ENCODE data around the gene PNPLA2. TPM values are rescaled to one million over a fixed set of nuclear protein-coding genes. Genes with fewer than 3 reads are reported as not detected.

PNPLA2 gene
- total and polyA plus RNA-seq, 2 donors from 2014 or later, result 67.9 to 173 TPM

DNA sequence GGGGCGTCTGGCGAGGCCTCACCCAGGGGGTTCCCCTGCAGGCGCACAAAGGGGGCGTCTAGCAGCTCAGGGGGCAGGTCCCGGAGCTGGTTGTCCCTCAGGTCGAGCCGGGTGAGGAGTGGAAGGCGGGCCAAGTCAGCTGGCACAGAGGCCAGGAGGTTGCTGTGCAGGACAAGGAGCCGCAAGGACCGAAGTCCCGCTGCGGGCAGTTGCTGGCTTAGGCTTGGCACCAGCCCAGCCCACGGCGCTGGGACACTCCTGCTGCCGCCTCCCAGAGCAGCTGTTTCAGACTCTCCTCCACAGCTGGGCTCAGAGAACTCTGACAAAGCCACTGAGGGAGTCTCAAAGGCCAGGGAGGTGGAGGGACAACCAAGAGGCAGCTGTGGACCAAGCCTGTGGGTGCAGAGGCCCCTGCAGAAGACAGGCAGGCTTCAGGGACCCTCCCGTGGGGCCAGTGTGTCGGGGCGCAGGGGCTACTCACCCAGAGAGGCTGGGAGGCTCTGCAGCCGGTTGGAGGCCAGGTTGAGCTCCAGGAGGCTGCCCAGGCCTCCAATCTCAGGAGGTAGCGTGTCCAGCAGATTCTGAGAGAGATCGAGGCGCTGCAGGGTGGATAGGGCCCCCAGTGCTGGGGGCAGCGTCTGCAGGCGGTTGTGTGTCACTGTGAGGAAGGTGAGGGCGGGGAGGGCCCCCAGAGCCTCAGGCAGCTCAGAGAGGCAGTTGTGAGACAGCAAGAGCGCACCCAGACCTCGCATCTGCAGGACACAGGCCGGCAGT is 15.8 kb upstream of the PNPLA2 start:
- DNase-seq (no peak), FAIRE-seq (no peak)
- intact Hi-C loops (cut with DNase I), result no loop called here
- Histone ChIP-seq H3K4me3 (ENCODE audit: low read length in 3 of 3) (no peak overlapping the region), H3K36me3 (ENCODE audit: control insufficient read depth in 2 of 3, insufficient read depth in 3 of 3, low read length in 3 of 3) (no peaks in the 10 kb centered on the region), H3K9me3 (ENCODE audit: control insufficient read depth in 2 of 3, insufficient read depth in 1 of 3, low read length in 3 of 3) (no peaks in the 10 kb centered on the region), H3K27me3 (ENCODE audit: control insufficient read depth, insufficient read depth, low read length) (no peaks in the 10 kb centered on the region), H3K27ac (ENCODE audit: low read depth in 2 of 2, low read length in 2 of 2) (no peak overlapping the region), H3K9ac (ENCODE audit: low read length in 3 of 3) (no peak overlapping the region), H3K4me1 (ENCODE audit: control insufficient read depth in 2 of 3, insufficient read depth in 2 of 3, low read depth in 1 of 3, low read length in 3 of 3) (peaks cover 0 to 14% (median 4%) of the 10 kb centered on the region in 3 donors)
- TF ChIP-seq, protein P1, sequence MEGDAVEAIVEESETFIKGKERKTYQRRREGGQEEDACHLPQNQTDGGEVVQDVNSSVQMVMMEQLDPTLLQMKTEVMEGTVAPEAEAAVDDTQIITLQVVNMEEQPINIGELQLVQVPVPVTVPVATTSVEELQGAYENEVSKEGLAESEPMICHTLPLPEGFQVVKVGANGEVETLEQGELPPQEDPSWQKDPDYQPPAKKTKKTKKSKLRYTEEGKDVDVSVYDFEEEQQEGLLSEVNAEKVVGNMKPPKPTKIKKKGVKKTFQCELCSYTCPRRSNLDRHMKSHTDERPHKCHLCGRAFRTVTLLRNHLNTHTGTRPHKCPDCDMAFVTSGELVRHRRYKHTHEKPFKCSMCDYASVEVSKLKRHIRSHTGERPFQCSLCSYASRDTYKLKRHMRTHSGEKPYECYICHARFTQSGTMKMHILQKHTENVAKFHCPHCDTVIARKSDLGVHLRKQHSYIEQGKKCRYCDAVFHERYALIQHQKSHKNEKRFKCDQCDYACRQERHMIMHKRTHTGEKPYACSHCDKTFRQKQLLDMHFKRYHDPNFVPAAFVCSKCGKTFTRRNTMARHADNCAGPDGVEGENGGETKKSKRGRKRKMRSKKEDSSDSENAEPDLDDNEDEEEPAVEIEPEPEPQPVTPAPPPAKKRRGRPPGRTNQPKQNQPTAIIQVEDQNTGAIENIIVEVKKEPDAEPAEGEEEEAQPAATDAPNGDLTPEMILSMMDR (IDR thresholded peaks at IDR 0.05; ENCODE audit: borderline replicate concordance, extremely low read depth, insufficient read depth), result no peak

GRCh38 chr11:803467-803742 is 15.3 kb upstream of the PNPLA2 start:
- TF ChIP-seq, protein P1 (IDR thresholded peaks at IDR 0.05; ENCODE audit: borderline replicate concordance, extremely low read depth, insufficient read depth), result no peak
- no peaks in the 10 kb centered on the region for H3K36me3 ChIP-seq (ENCODE audit: control insufficient read depth in 2 of 3, insufficient read depth in 3 of 3, low read length in 3 of 3)
- DNase-seq, result no peak
- intact Hi-C loops (cut with DNase I), result no loop called here
- H3K4me1 ChIP-seq (ENCODE audit: control insufficient read depth in 2 of 3, insufficient read depth in 2 of 3, low read depth in 1 of 3, low read length in 3 of 3), result peaks cover 0 to 14% (median 4%) of the 10 kb centered on the region in 3 donors
- H3K4me3 ChIP-seq (ENCODE audit: low read length in 3 of 3), result no peak overlapping the region
- H3K9me3 ChIP-seq (ENCODE audit: control insufficient read depth in 2 of 3, insufficient read depth in 1 of 3, low read length in 3 of 3), result no peaks in the 10 kb centered on the region
- no peak overlapping the region for H3K27ac ChIP-seq (ENCODE audit: low read depth in 2 of 2, low read length in 2 of 2)
- H3K9ac ChIP-seq (ENCODE audit: low read length in 3 of 3), result no peak overlapping the region
- no peaks in the 10 kb centered on the region for H3K27me3 ChIP-seq (ENCODE audit: control insufficient read depth, insufficient read depth, low read length)
- FAIRE-seq, result no peak

DNA sequence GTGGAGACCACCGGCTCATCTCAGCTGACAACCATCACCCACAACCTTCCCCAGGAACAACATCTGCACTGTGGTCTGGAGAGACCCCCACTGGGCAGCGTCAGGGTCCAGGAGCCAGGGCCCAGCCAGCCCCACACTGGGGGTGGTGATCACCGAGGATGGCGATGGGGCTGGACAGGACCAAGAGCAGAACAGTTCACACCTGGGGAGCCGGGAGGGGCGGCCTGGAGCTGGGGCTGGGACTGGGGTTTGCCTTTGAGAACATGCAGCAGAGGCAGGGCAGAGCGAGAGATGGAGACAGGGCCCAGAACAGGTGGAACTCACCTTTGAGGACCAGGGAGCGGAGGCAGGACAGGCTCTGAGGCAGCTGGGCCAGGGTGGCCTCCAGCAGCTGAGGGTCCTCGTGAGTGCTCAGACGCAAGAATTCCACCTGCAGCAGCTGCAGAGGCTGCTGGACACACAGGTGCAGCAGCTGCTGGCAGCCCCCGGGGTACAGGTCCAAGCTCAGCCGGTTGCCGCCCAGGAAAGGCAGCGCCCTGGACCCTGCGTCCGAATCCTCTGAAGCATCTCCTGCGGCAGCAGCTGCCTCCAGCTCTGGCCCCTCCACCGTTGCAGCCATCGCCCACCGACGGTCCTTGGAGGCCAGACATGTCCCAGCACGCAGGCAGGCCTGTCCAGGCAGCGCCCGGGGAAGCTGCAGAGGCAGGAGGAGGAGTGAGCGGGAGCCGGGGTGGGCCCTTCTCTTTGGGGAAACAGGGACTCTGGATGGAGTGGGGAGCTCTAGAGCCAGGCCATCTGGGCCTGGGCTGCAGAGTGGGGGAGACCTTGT is 14.7 kb upstream of the PNPLA2 start:
- TF ChIP-seq, protein P1 (IDR thresholded peaks at IDR 0.05; ENCODE audit: borderline replicate concordance, extremely low read depth, insufficient read depth), result no peak
- FAIRE-seq (no peak), DNase-seq (no peak)
- Histone ChIP-seq H3K9ac (ENCODE audit: low read length in 3 of 3) (peak overlapping the region in 1 of 3 donors; percentile 34), H3K27ac (ENCODE audit: low read depth in 2 of 2, low read length in 2 of 2) (no peak overlapping the region), H3K4me1 (ENCODE audit: control insufficient read depth in 2 of 3, insufficient read depth in 2 of 3, low read depth in 1 of 3, low read length in 3 of 3) (peaks cover 0 to 18% (median 4%) of the 10 kb centered on the region in 3 donors), H3K9me3 (ENCODE audit: control insufficient read depth in 2 of 3, insufficient read depth in 1 of 3, low read length in 3 of 3) (no peaks in the 10 kb centered on the region), H3K4me3 (ENCODE audit: low read length in 3 of 3) (peak overlapping the region in 2 of 3 donors; percentile 36 to 59), H3K36me3 (ENCODE audit: control insufficient read depth in 2 of 3, insufficient read depth in 3 of 3, low read length in 3 of 3) (no peaks in the 10 kb centered on the region), H3K27me3 (ENCODE audit: control insufficient read depth, insufficient read depth, low read length) (no peaks in the 10 kb centered on the region)
- intact Hi-C loops (cut with DNase I), result no loop called here

All from kidney (tissue), 14 donors.